ENCODE measurements around the gene ZNF516.

DNA sequence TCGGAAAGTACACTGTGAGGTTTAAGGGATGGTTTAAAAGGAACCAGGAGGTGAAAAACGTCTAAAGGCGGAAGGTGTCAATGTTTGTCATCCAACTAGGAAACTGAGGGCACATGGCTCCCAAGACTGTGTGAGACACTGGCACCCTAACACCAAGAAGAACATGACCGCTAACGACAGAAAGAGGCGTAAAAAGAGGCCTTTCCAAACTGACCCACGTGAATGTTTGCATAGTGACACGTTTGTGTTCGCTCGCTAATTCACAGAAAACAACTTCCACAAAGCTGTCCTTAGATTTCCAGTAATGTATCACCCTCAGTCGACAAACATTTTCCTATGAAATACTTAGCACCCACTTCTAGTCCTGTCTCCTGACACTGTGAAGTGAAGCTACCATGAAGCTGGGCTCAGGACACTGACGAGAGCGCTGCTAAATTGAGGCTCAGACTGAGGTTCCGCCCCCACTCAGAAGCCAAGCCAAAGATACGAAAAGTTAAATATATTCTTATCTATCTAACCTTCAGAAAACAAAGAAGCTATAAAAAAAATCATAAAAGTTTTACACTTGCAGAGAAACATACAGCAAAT is 86.5 kb downstream of the ZNF516 start:
- TF ChIP-seq EZH2phosphoT487 (IDR thresholded peaks at IDR 0.05; ENCODE audit: insufficient read depth, low read depth) = no peak
- TF ChIP-seq EZH2 (IDR thresholded peaks at IDR 0.05; ENCODE audit: insufficient read depth, poor library complexity, severe bottlenecking) = no peak

All from GM23248 (cell line).